ENCODE results near the gene RDM1.

RDM1 gene

DNA sequence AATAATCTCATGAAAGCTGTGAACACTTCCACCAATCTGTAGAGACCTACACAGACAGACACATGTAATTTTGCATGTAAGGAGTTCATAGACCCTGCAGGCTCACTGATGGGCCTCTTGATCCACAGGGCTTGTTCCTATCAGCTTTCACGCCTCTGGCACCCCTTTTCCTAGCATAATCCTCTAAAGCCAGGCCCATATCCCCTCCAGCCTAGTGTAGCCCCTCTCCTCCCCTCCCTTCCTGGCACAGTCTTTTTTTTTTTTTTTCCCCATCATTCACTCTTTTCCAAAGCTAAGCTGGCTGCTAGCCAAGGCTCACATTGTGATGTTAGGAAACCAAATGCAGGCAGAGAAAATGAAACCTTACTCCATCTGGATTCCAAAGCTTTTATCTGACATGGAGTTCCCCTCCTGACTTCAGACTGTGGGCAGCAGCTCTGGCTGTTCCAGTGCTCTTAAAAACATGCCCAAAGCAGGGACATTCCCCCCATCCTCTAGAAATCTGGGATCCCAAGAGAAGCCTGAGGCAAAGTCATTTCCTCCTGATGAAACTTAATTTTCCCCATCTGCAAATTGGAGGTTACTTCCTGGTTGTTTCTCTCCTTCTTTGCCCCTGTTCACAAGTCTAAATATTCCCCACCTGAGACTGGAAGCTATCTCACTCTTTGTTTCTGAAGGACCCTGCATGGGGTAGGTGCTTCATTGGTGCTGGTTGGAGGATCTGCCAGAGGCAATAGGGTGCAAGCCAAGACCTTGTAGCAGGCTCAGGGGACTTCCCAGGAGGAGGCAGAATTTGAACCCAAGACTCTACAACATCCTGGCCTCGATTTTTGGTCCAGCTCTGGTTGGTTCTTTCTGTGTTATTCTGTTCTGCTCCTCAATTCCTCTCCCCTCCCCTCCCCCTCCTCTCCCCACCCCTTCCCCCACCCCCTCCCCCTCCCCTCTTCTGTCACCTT lies 40.5 kb downstream of the RDM1 start:
- DNase-seq (ENCODE audit: low spot score), result no peak
- TF ChIP-seq CTCF (IDR thresholded peaks at IDR 0.05; ENCODE audit: extremely low read depth, missing control alignments), result no peak

DNA sequence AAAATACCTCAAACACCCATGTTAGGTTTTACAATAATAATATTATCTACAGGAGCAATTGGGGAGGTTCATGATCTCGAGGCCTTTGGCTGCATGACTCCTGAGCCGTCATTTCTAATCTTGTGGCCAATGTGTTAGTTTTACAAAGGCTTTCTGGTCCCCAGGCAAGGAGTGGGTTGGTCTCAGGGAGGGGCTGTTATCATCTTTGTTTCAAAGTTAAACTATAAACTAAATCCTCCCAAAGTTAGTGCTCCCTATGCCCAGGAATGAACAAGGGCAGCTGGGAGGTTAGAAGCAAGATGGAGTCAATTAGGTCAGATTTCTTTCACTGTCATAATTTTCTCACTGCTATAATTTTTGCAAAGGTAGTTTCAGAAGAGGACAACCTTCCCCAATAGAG lies 41.3 kb downstream of the RDM1 start:
- no peak for DNase-seq (ENCODE audit: low spot score)
- TF ChIP-seq CTCF (IDR thresholded peaks at IDR 0.05; ENCODE audit: extremely low read depth, missing control alignments), result no peak

DNA sequence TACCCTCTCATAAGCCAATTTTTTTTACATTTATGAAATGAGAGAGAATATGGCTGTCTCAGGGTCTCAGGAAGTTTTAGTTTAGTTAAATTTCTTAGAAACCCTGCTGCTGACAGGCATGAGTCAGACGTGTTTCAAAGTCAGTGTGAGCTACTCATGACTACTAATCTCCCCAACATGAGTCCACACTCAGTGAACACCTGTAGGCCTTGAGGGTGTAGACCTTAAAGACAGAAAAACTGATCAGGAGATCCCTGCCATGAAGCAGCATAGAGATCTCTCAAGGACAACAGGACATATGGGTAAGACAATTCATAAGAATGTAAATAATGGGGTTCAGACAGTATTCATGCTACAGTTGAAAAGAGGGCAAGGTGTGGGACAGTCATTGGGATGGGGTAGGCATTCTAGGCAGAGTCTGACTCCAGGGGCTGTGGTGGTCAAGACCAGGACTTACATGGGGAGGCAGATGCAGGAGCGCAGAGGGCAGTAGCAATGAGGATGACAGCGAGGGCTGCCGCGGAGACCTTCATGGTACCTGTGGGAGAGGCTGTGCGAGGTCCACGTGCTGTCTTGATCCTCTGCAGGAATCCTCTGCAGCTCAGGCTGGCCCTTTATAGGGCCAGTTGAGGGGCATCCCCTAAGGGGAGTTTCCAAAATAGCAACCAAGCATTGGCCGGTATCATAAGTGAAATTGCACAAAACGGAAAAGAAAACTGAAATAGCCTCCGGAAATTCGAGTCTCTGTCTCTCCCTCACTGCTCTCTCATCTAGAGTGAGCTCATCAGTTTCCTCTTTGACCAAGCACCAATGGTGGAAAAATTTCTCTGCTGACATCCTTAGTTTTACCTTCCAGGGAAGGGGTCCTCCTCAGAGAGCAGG lies 50.6 kb downstream of the RDM1 start, which contains the start of gene CCL5:
TSS of gene CCL5 (minus strand) at position 588 of the 882 bp plus-strand sequence.
- TF ChIP-seq CTCF (IDR thresholded peaks at IDR 0.05; ENCODE audit: extremely low read depth, missing control alignments), result no peak
- DNase-seq (ENCODE audit: low spot score), result peak; percentile 85

DNA sequence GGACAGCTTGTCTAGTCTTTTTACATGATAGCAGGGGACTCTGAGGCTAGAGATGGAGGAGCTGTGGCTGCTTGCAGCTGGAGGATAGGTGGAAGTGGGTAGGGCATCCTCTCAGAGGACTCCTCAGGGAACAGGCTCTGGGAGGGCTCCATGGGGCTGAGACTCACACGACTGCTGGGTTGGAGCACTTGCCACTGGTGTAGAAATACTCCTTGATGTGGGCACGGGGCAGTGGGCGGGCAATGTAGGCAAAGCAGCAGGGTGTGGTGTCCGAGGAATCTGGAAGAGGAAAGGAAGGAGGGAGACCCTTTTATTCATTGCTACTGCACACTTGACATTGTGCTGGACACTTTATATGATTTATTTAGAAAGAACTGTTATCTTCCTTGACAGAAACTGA lies 52.2 kb downstream of the RDM1 start:
- no peak for TF ChIP-seq CTCF (IDR thresholded peaks at IDR 0.05; ENCODE audit: extremely low read depth, missing control alignments)
- DNase-seq (ENCODE audit: low spot score), result no peak

- TF ChIP-seq CTCF (IDR thresholded peaks at IDR 0.05; ENCODE audit: extremely low read depth, missing control alignments), result no peak
- DNase-seq (ENCODE audit: low spot score), result no peak
Observed at GRCh38 chr17:35877345-35878029, 53.1 kb downstream of the RDM1 start.

DNA sequence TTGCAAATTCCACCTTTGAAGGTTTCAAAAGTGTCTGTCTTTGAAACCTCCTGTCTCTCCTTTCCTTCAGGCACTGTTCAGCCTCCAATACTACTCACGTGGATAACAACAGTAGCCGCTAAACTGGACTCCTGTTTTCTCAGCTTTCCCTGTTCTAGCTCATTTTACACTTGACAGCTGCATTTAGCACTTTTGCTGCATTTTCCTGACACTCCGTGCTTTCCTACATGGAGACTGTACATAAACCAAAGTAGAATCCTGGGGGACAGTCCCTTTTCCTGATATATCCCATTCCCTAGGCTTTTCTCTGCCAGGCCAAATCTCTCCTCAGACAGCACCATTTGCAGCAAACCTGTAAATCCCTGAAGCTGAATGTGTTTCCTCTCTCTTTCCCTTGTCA lies 54.0 kb downstream of the RDM1 start:
- no peak for DNase-seq (ENCODE audit: low spot score)
- TF ChIP-seq CTCF (IDR thresholded peaks at IDR 0.05; ENCODE audit: extremely low read depth, missing control alignments), result no peak
